ENCODE data around the gene SERBP1. TPM values are rescaled to one million over a fixed set of nuclear protein-coding genes. Genes with fewer than 3 reads are reported as not detected.

SERBP1 gene
- total RNA-seq, 1 donor from 2014 or later: 167 TPM

DNA sequence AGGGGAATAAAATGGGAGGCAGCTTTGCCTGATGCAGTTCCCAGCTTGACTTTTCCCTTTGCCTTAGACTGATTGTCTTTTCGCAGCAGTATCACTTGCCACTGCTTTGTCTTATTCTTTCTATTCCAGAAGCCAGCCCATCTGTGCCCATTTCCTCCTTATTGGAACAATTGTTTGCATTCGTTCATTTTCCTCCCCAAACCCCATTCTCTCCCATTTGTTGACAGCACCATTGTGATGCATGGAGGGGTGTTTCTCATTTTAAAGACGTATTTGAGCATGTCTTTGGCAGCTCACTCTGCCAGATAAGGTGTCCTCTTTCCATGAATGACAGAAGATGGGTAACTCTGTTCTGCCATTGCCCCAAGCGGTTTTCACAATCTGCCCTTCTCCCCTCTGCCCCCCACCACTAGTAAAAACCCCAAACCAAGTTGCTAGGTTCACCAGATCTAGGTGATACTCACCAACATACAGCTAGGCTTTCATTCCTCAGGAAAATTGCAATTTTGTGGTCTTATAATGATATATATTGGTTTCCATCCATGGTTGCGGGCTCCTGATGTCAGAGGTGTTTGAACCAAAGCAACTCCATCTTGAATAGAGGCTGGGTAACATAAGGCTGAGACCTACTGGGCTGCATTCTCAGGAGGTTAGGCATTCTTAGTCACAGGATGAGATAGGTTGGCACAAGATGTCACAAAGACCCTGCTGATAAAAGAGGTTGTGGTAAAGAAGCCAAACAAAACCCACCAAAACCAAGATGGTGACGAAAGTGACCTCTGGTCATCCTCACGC lies 30.8 kb downstream of the SERBP1 start:
- Histone ChIP-seq H3K4me3 (no peak overlapping the region), H3K36me3 (peaks cover 0 to 6% of the 10 kb centered on the region in 2 donors), H3K4me1 (peaks cover 3% of the 10 kb centered on the region), H3K27me3 (no peaks in the 10 kb centered on the region), H3K27ac (no peak overlapping the region), H3K9me3 (no peaks in the 10 kb centered on the region)
- DNase-seq (ENCODE audit: extremely low spot score in 2 of 2): no peak
- TF ChIP-seq POLR2A (IDR thresholded peaks at IDR 0.05) (no peak), POLR2AphosphoS5 (IDR thresholded peaks at IDR 0.05; ENCODE audit: insufficient read depth in 1 of 2, low read depth in 1 of 2) (no peak)
- TF ChIP-seq, protein P1, sequence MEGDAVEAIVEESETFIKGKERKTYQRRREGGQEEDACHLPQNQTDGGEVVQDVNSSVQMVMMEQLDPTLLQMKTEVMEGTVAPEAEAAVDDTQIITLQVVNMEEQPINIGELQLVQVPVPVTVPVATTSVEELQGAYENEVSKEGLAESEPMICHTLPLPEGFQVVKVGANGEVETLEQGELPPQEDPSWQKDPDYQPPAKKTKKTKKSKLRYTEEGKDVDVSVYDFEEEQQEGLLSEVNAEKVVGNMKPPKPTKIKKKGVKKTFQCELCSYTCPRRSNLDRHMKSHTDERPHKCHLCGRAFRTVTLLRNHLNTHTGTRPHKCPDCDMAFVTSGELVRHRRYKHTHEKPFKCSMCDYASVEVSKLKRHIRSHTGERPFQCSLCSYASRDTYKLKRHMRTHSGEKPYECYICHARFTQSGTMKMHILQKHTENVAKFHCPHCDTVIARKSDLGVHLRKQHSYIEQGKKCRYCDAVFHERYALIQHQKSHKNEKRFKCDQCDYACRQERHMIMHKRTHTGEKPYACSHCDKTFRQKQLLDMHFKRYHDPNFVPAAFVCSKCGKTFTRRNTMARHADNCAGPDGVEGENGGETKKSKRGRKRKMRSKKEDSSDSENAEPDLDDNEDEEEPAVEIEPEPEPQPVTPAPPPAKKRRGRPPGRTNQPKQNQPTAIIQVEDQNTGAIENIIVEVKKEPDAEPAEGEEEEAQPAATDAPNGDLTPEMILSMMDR (IDR thresholded peaks at IDR 0.05): no peak
- intact Hi-C loops (cut with DNase I): no loop called here

DNA sequence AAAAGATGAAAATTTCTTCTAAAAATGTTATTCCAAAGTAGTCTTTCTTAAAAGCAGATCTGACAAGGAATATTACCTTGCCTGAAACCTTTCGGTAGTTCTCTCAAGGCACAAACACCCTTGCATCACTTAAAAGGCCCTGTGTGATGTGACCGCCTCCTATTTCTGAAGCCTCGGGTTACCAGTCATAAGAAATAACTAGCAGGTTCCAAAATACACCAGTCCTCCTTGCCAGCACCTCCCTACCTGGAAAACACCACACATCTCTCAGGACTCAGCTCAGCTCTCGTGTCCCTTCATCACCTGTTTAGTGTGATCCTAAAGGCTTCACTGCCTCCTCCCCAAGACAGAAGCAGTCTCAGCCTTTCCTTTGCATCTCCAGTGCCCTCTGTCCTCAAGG lies 35.7 kb downstream of the SERBP1 start:
- no peaks in the 10 kb centered on the region for H3K9me3 ChIP-seq
- DNase-seq (ENCODE audit: extremely low spot score in 2 of 2): no peak
- H3K4me3 ChIP-seq: no peak overlapping the region
- H3K27ac ChIP-seq: no peak overlapping the region
- H3K36me3 ChIP-seq: peaks cover 0 to 6% of the 10 kb centered on the region in 2 donors
- H3K4me1 ChIP-seq: no peaks in the 10 kb centered on the region
- TF ChIP-seq POLR2A (IDR thresholded peaks at IDR 0.05): no peak
- no peak for TF ChIP-seq POLR2AphosphoS5 (IDR thresholded peaks at IDR 0.05; ENCODE audit: insufficient read depth in 1 of 2, low read depth in 1 of 2)
- TF ChIP-seq, protein P1 (IDR thresholded peaks at IDR 0.05): no peak
- no peaks in the 10 kb centered on the region for H3K27me3 ChIP-seq
- intact Hi-C loops (cut with DNase I): no loop called here

DNA sequence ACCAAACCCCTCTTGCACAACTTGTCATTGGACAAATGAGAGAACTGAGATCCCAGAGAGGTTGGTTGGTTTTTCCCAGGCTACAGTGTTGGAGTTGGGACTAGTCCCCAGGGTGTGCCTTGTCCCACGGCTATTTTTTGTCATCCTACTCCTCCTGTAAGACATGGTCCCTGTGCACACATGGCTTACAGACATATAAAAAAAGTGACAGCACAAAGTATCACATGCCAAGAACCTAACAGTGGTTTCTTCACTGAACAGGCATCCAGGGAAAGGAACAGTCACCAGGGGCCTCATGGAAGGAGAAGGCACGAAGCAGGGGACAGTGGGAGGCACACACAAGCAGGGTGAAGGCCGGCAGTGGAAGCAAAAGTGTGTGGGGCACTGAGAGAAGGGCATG lies 36.5 kb downstream of the SERBP1 start:
- intact Hi-C loops (cut with DNase I): no loop called here
- Histone ChIP-seq H3K4me3 (no peak overlapping the region), H3K36me3 (peaks cover 0 to 6% of the 10 kb centered on the region in 2 donors), H3K9me3 (no peaks in the 10 kb centered on the region), H3K27me3 (no peaks in the 10 kb centered on the region), H3K4me1 (no peaks in the 10 kb centered on the region), H3K27ac (no peak overlapping the region)
- DNase-seq (ENCODE audit: extremely low spot score in 2 of 2): no peak
- TF ChIP-seq POLR2AphosphoS5 (IDR thresholded peaks at IDR 0.05; ENCODE audit: insufficient read depth in 1 of 2, low read depth in 1 of 2): no peak
- no peak for TF ChIP-seq POLR2A (IDR thresholded peaks at IDR 0.05)
- TF ChIP-seq, protein P1 (IDR thresholded peaks at IDR 0.05): no peak

DNA sequence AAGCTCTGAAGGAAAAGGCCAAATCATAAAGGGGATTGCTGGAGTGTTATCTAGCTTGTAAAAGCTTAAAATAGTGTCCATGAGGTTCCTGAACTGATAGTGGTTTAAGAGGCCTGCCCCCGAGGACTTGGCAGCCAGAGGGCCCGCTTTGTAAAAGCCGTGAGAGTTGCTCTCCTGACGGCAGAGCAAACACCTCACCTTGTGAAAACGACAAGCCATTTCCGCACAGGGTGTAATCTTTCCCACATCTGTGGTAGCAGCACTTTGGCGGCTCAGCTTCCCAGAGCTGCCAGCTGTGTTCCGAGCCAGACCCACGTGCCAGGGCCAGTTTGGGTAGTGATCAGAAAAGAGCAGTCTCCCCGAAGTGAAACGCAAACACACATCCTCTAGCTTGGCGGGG lies 37.0 kb downstream of the SERBP1 start:
- H3K27me3 ChIP-seq: no peaks in the 10 kb centered on the region
- H3K36me3 ChIP-seq: peaks cover 0 to 6% of the 10 kb centered on the region in 2 donors
- no peak for TF ChIP-seq POLR2A (IDR thresholded peaks at IDR 0.05)
- TF ChIP-seq POLR2AphosphoS5 (IDR thresholded peaks at IDR 0.05; ENCODE audit: insufficient read depth in 1 of 2, low read depth in 1 of 2): no peak
- TF ChIP-seq, protein P1 (IDR thresholded peaks at IDR 0.05): no peak
- DNase-seq (ENCODE audit: extremely low spot score in 2 of 2): no peak
- no peak overlapping the region for H3K27ac ChIP-seq
- H3K9me3 ChIP-seq: no peaks in the 10 kb centered on the region
- intact Hi-C loops (cut with DNase I): no loop called here
- H3K4me3 ChIP-seq: no peak overlapping the region
- no peaks in the 10 kb centered on the region for H3K4me1 ChIP-seq

All from vagina (tissue), 2 donors.